Measurements from ENCODE around the gene PLEKHO2.

PLEKHO2 gene

GRCh38 chr15:64861960-64862359 lies 20.2 kb downstream of the PLEKHO2 start:
- TF ChIP-seq POLR2A (IDR thresholded peaks at IDR 0.05; ENCODE audit: low read depth, low read length) = no peak
- DNase-seq (ENCODE audit: insufficient read length) (no peak), FAIRE-seq (no peak)

GRCh38 chr15:64862408-64862807 lies 20.7 kb downstream of the PLEKHO2 start:
- DNase-seq (ENCODE audit: insufficient read length) = no peak
- no peak for FAIRE-seq
- no peak for TF ChIP-seq POLR2A (IDR thresholded peaks at IDR 0.05; ENCODE audit: low read depth, low read length)
- no peak for TF ChIP-seq POLR2AphosphoS5 (IDR thresholded peaks at IDR 0.05; ENCODE audit: low read depth, low read length)
- no peak for TF ChIP-seq TAF1 (IDR thresholded peaks at IDR 0.05; ENCODE audit: borderline replicate concordance, low read depth, low read length)

GRCh38 chr15:64864068-64864467 lies 22.4 kb downstream of the PLEKHO2 start:
- no peak for FAIRE-seq

GRCh38 chr15:64865126-64865997 lies 23.6 kb downstream of the PLEKHO2 start:
- TF ChIP-seq POLR2AphosphoS5 (IDR thresholded peaks at IDR 0.05; ENCODE audit: low read depth, low read length) (no peak), POLR2A (IDR thresholded peaks at IDR 0.05; ENCODE audit: low read depth, low read length) (no peak; the same call in 1 of the 2 replicates), TAF1 (IDR thresholded peaks at IDR 0.05; ENCODE audit: borderline replicate concordance, low read depth, low read length) (no peak)
- DNase-seq (ENCODE audit: insufficient read length) (no peak), FAIRE-seq (no peak)

More at GRCh38 chr15:64864068-64864467, 22.4 kb downstream of the PLEKHO2 start:
- no peak for DNase-seq (ENCODE audit: insufficient read length)
- TF ChIP-seq TAF1 (IDR thresholded peaks at IDR 0.05; ENCODE audit: borderline replicate concordance, low read depth, low read length) (no peak), POLR2A (IDR thresholded peaks at IDR 0.05; ENCODE audit: low read depth, low read length) (no peak)

GRCh38 chr15:64865998-64866520 lies 24.3 kb downstream of the PLEKHO2 start:
- DNase-seq (ENCODE audit: insufficient read length) (no peak), FAIRE-seq (peak; percentile 5)
- no peak for TF ChIP-seq TAF1 (IDR thresholded peaks at IDR 0.05; ENCODE audit: borderline replicate concordance, low read depth, low read length)

GRCh38 chr15:64869501-64869900 lies 27.8 kb downstream of the PLEKHO2 start:
- FAIRE-seq (no peak), DNase-seq (ENCODE audit: insufficient read length) (no peak)
- TF ChIP-seq POLR2A (IDR thresholded peaks at IDR 0.05; ENCODE audit: low read depth, low read length) (no peak), TAF1 (IDR thresholded peaks at IDR 0.05; ENCODE audit: borderline replicate concordance, low read depth, low read length) (no peak), POLR2AphosphoS5 (IDR thresholded peaks at IDR 0.05; ENCODE audit: low read depth, low read length) (no peak)

GRCh38 chr15:64870353-64870752 lies 28.6 kb downstream of the PLEKHO2 start:
- TF ChIP-seq POLR2AphosphoS5 (IDR thresholded peaks at IDR 0.05; ENCODE audit: low read depth, low read length) = no peak
- no peak for TF ChIP-seq POLR2A (IDR thresholded peaks at IDR 0.05; ENCODE audit: low read depth, low read length)
- TF ChIP-seq TAF1 (IDR thresholded peaks at IDR 0.05; ENCODE audit: borderline replicate concordance, low read depth, low read length) = no peak
- no peak for FAIRE-seq
- DNase-seq (ENCODE audit: insufficient read length) = no peak

GRCh38 chr15:64875641-64876223 lies 34.0 kb downstream of the PLEKHO2 start:
- TF ChIP-seq POLR2A (IDR thresholded peaks at IDR 0.05; ENCODE audit: low read depth, low read length) (no peak), TAF1 (IDR thresholded peaks at IDR 0.05; ENCODE audit: borderline replicate concordance, low read depth, low read length) (no peak), POLR2AphosphoS5 (IDR thresholded peaks at IDR 0.05; ENCODE audit: low read depth, low read length) (no peak)
- DNase-seq (ENCODE audit: insufficient read length) = no peak
- no peak for FAIRE-seq

GRCh38 chr15:64877435-64877834 lies 35.7 kb downstream of the PLEKHO2 start:
- FAIRE-seq = peak; percentile 58
- no peak for DNase-seq (ENCODE audit: insufficient read length)
- TF ChIP-seq POLR2AphosphoS5 (IDR thresholded peaks at IDR 0.05; ENCODE audit: low read depth, low read length) (no peak), TAF1 (IDR thresholded peaks at IDR 0.05; ENCODE audit: borderline replicate concordance, low read depth, low read length) (no peak)

GRCh38 chr15:64878705-64879104 lies 37.0 kb downstream of the PLEKHO2 start:
- DNase-seq (ENCODE audit: insufficient read length) = no peak
- TF ChIP-seq POLR2A (IDR thresholded peaks at IDR 0.05; ENCODE audit: low read depth, low read length) = no peak
- TF ChIP-seq POLR2AphosphoS5 (IDR thresholded peaks at IDR 0.05; ENCODE audit: low read depth, low read length) = no peak
- no peak for TF ChIP-seq TAF1 (IDR thresholded peaks at IDR 0.05; ENCODE audit: borderline replicate concordance, low read depth, low read length)
- FAIRE-seq = no peak

- DNase-seq (ENCODE audit: insufficient read length) = peak; percentile 45
- TF ChIP-seq TAF1 (IDR thresholded peaks at IDR 0.05; ENCODE audit: borderline replicate concordance, low read depth, low read length) (0 out of 2 replicates have a peak, but pooled peaks have one; percentile 23), POLR2AphosphoS5 (IDR thresholded peaks at IDR 0.05; ENCODE audit: low read depth, low read length) (no peak; the same call in 1 of the 2 replicates)
- FAIRE-seq = peak; percentile 79
Measured at GRCh38 chr15:64883100-64883581, 41.4 kb downstream of the PLEKHO2 start.

GRCh38 chr15:64883997-64884511 lies 42.3 kb downstream of the PLEKHO2 start:
- FAIRE-seq (peak; percentile 95), DNase-seq (ENCODE audit: insufficient read length) (peak; percentile 56)
- no peak for TF ChIP-seq POLR2AphosphoS5 (IDR thresholded peaks at IDR 0.05; ENCODE audit: low read depth, low read length)
- TF ChIP-seq TAF1 (IDR thresholded peaks at IDR 0.05; ENCODE audit: borderline replicate concordance, low read depth, low read length) = no peak; the same call in 1 of the 2 replicates
- TF ChIP-seq POLR2A (IDR thresholded peaks at IDR 0.05; ENCODE audit: low read depth, low read length) = peak; percentile 70; the same call in 1 of the 2 replicates
